OCI-LY1 (cell line): ENCODE measurements around the gene EFCAB5.

Source experiments
- H2AFZ ChIP-seq: fragments of 200-600 bp; sonication (generic), shearing (Covaris generic); 2 replicates; pipeline ENCODE4 v1.6.0; 2014; ENCODE audit warnings: antibody characterized with exemption, mild to moderate bottlenecking, low read length
- H3F3A ChIP-seq: fragments of 200-600 bp; sonication (generic), shearing (Covaris generic); 2 replicates; pipeline ENCODE4 v1.6.0; 2014; ENCODE audit warnings: mild to moderate bottlenecking, antibody characterized with exemption, low read length, moderate library complexity; ENCODE audit not compliant: insufficient read depth
- H3K27ac ChIP-seq: fragments of 200-600 bp; sonication (generic); 2 replicates; pipeline ENCODE4 v1.5.1; 2014; ENCODE audit warnings: low read length, mixed run types, mild to moderate bottlenecking, low read depth; ENCODE audit not compliant: poor library complexity, severe bottlenecking
- H3K27me3 ChIP-seq: fragments of 200-600 bp; sonication (generic); 2 replicates; pipeline ENCODE4 v1.6.0; 2014; ENCODE audit warnings: antibody characterized with exemption, mild to moderate bottlenecking, low read length, moderate library complexity; ENCODE audit not compliant: insufficient read depth
- H3K36me3 ChIP-seq: fragments of 200-600 bp; sonication (generic); 2 replicates; pipeline ENCODE4 v1.6.1; 2014; ENCODE audit warnings: mild to moderate bottlenecking, antibody characterized with exemption, low read length, moderate library complexity, mixed read lengths; ENCODE audit not compliant: insufficient read depth
- H3K4me1 ChIP-seq: fragments of 200-600 bp; sonication (generic); 2 replicates; pipeline ENCODE4 v1.5.1; 2014; ENCODE audit warnings: mild to moderate bottlenecking, low read length, moderate library complexity; ENCODE audit not compliant: insufficient read depth, severe bottlenecking
- H3K4me2 ChIP-seq: fragments of 200-600 bp; sonication (generic), shearing (Covaris generic); 2 replicates; pipeline ENCODE4 v1.6.1; 2014; ENCODE audit warnings: low read length
- H3K4me3 ChIP-seq: fragments of 200-600 bp; sonication (generic); 2 replicates; pipeline ENCODE4 v1.5.1; 2014; ENCODE audit warnings: low read length, low read depth, mild to moderate bottlenecking, mixed read lengths; ENCODE audit not compliant: poor library complexity, severe bottlenecking
- H3K79me2 ChIP-seq: fragments of 200-600 bp; shearing (Covaris generic); 2 replicates; pipeline ENCODE4 v1.6.1; 2016; ENCODE audit warnings: mixed run types, low read length, mixed read lengths; ENCODE audit not compliant: insufficient read depth
- H3K9ac ChIP-seq: fragments of 200-600 bp; sonication (generic), shearing (Covaris generic); 2 replicates; pipeline ENCODE4 v1.6.1; 2014; ENCODE audit warnings: mild to moderate bottlenecking, low read length, mixed read lengths
- H3K9me2 ChIP-seq: fragments of 200-600 bp; sonication (generic), shearing (Covaris generic); 2 replicates; pipeline ENCODE4 v1.6.1; 2014; ENCODE audit warnings: low read depth, mild to moderate bottlenecking, low read length, mixed read lengths
- H3K9me3 ChIP-seq: fragments of 200-600 bp; shearing (Covaris generic); 2 replicates; pipeline ENCODE4 v1.6.1; 2014; ENCODE audit warnings: low read length, mixed read lengths
- H4K20me1 ChIP-seq: fragments of 200-600 bp; sonication (generic), shearing (Covaris generic); 2 replicates; pipeline ENCODE4 v1.6.0; 2016; ENCODE audit warnings: mild to moderate bottlenecking, low read length; ENCODE audit not compliant: insufficient read depth
- CTCF ChIP-seq: fragments of 200-600 bp; sonication (generic), shearing (Covaris generic); IDR thresholded peaks from 2 replicates; pipeline ENCODE4 v1.5.1; 2017; ENCODE audit warnings: mild to moderate bottlenecking, antibody characterized with exemption, low read length, moderate library complexity, mixed read lengths
- EZH2 ChIP-seq: fragments of 200-600 bp; sonication (generic), shearing (Covaris generic); IDR thresholded peaks from 2 replicates; pipeline ENCODE4 v1.8.0; 2017; ENCODE audit warnings: borderline replicate concordance, mixed run types, mild to moderate bottlenecking, antibody characterized with exemption, low read length, moderate library complexity, mixed read lengths

Gene EFCAB5

GRCh38 chr17:29918016-29918415 lies 23.4 kb upstream of the EFCAB5 start:
- peaks cover 14% of the 10 kb centered on the region; the same call in 1 of the 2 replicates for H3K36me3 ChIP-seq
- H3K9ac ChIP-seq = no peak overlapping the region
- peaks cover 32% of the 10 kb centered on the region for H3K4me1 ChIP-seq
- H3K4me2 ChIP-seq = no peak overlapping the region
- TF ChIP-seq EZH2 (no peak), CTCF (no peak)
- H3K4me3 ChIP-seq = no peak overlapping the region
- no peaks in the 10 kb centered on the region for H3K27me3 ChIP-seq
- peaks cover 83% of the 10 kb centered on the region for H3K79me2 ChIP-seq
- H3K9me3 ChIP-seq = no peaks in the 10 kb centered on the region
- peaks cover 5% of the 10 kb centered on the region; the same call in 1 of the 2 replicates for H3F3A ChIP-seq
- H3K27ac ChIP-seq = no peak overlapping the region
- no peaks in the 10 kb centered on the region for H3K9me2 ChIP-seq
- H2AFZ ChIP-seq = no peak overlapping the region
- no peaks in the 10 kb centered on the region for H4K20me1 ChIP-seq

GRCh38 chr17:29918922-29919856 lies 22.2 kb upstream of the EFCAB5 start:
- Histone ChIP-seq H3K4me2 (no peak overlapping the region), H3K9me3 (no peaks in the 10 kb centered on the region), H3K9me2 (no peaks in the 10 kb centered on the region), H3K79me2 (peaks cover 88% of the 10 kb centered on the region), H3K27me3 (no peaks in the 10 kb centered on the region), H4K20me1 (no peaks in the 10 kb centered on the region), H3K4me3 (no peak overlapping the region), H3K4me1 (peaks cover 41% of the 10 kb centered on the region), H3K36me3 (peaks cover 16% of the 10 kb centered on the region), H3K9ac (no peak overlapping the region), H3K27ac (peak overlapping the region; percentile 20), H2AFZ (no peak overlapping the region), H3F3A (peaks cover 5% of the 10 kb centered on the region; the same call in 1 of the 2 replicates)
- no peak for TF ChIP-seq CTCF
- TF ChIP-seq EZH2 = no peak

GRCh38 chr17:29924786-29925185 lies 16.6 kb upstream of the EFCAB5 start:
- H3K4me1 ChIP-seq = peaks cover 55% of the 10 kb centered on the region
- peaks cover 95% of the 10 kb centered on the region for H3K79me2 ChIP-seq
- H3K36me3 ChIP-seq = peaks cover 33% of the 10 kb centered on the region; the same call in 1 of the 2 replicates
- no peaks in the 10 kb centered on the region for H3K9me2 ChIP-seq
- no peak overlapping the region for H3K27ac ChIP-seq
- H4K20me1 ChIP-seq = no peaks in the 10 kb centered on the region
- H2AFZ ChIP-seq = no peak overlapping the region
- H3K9me3 ChIP-seq = no peaks in the 10 kb centered on the region
- H3K4me2 ChIP-seq = no peak overlapping the region
- H3K27me3 ChIP-seq = no peaks in the 10 kb centered on the region
- H3K4me3 ChIP-seq = no peak overlapping the region
- no peak overlapping the region for H3K9ac ChIP-seq
- TF ChIP-seq CTCF = no peak
- no peak for TF ChIP-seq EZH2
- no peaks in the 10 kb centered on the region for H3F3A ChIP-seq
